ENCODE results near the gene HMSD.

- TF ChIP-seq, protein P1, sequence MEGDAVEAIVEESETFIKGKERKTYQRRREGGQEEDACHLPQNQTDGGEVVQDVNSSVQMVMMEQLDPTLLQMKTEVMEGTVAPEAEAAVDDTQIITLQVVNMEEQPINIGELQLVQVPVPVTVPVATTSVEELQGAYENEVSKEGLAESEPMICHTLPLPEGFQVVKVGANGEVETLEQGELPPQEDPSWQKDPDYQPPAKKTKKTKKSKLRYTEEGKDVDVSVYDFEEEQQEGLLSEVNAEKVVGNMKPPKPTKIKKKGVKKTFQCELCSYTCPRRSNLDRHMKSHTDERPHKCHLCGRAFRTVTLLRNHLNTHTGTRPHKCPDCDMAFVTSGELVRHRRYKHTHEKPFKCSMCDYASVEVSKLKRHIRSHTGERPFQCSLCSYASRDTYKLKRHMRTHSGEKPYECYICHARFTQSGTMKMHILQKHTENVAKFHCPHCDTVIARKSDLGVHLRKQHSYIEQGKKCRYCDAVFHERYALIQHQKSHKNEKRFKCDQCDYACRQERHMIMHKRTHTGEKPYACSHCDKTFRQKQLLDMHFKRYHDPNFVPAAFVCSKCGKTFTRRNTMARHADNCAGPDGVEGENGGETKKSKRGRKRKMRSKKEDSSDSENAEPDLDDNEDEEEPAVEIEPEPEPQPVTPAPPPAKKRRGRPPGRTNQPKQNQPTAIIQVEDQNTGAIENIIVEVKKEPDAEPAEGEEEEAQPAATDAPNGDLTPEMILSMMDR (IDR thresholded peaks at IDR 0.05), result no peak
- TF ChIP-seq POLR2AphosphoS5 (IDR thresholded peaks at IDR 0.05) (no peak), POLR2A (IDR thresholded peaks at IDR 0.05) (no peak), EP300 (IDR thresholded peaks at IDR 0.05) (no peak)
Measured at GRCh38 chr18:63972002-63972376, 22.9 kb downstream of the HMSD start.

Measured in suprapubic skin (tissue), 4 donors.